GM21619 (cell line): ENCODE measurements around the gene PRDX5.

Source experiments
- ATAC-seq: cut with Tn5 transposase; IDR thresholded peaks from one replicate; pipeline ENCODE4 v1.9.1; 2021; ENCODE audit not compliant: unreplicated experiment

Gene PRDX5

DNA sequence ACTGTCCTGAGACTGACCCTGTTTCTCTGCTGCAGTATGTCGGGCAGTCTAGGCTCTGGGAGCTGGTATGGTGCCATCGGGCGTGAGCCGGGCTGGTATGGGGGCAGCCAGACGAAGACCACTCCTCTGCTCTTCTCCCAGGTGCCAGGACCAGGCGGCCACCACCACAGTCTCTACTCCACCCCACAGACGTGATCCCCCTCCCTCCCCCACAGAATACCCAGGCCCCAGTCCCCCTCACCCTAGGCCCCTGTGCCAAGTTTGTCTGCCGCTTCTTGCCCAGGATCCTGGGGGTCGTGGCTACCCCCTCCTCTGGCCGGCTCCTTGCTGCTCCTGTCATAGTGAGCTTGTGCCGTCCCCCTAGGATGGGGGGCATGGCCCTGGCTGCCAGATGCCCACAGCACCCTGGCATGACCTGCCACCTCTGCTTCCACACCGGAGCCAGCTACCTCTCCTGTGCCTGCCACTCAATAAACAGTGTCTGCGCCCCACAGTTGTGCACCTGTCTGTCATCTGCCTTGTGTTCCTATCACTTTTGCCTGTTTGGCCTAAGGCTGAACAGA, 28.8 kb upstream of the PRDX5 start:
- ATAC-seq: no peak

DNA sequence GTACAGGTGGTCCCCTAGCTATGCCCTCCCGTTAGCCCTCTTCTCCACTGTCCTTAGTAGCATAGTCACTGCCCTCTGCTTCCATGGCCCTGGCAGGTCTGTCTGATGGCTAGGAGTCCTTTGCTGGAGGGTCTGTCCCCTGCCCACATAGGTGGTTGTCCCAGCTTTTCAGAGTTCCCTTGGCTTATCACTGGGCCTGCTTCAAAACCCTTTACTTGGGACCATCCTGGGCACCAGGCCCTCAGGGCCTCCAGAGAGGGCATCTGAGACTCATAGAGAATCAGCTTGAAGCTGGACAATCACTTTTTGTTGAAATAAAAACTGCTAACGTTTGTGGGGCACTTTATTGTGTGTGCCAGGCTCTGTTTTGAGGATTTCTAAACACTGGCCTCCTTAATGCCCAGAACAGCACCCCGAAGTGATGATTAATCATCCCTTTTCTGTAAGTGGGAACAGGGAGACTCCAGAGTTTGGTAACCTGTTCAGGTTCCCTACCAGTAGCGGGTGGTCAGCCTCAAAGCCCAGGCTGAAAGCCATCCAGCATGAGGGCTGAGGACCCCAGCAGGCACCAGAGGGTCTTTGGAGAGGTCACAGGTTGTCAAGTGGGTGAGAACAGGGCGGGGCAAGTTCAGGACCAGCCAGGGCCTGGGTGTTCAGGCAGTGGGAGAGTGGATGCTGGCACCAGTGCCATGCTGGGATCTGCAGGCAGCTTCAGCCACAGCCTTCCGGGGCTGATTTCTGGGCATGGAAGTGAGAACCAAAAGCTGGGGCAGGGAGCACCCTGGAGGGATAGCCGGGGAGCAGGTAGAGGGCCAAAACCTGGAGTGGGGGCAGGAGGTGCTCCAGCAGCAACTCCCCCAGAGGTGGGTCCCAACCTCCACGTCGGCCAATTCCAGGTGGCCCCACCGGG, 27.3 kb upstream of the PRDX5 start:
- no peak for ATAC-seq

DNA sequence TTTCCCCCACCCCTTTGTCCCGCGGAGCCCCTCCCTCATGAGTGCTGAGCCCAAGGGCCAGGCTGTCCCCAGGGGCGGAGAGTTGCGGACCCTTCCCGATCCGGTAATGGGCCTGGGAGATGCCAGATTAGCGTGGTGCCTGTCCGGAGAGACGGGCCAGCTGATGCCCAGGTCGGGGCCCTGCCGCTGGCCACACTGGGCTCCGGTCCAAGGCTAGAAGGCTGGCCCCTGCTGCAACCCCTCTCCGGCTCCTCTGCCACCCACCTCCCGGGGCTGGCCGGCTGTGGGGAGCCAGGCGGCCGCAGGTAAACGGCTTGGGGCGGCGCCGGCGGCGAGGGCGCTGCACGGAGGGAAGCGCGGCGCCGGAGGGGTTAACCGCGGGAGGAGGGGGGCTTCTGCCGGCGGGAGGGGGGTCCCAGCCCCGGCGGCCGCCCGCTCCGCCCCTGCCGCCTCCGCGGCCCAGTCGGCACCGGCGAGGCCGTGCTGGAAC, 26.6 kb upstream of the PRDX5 start, which contains the start of gene KCNK4:
Gene KCNK4, plus strand, starts transcription at position 41 of the 490 bp plus-strand sequence. CDS start 1,717 bp downstream, outside the sequence.
- no peak for ATAC-seq

DNA sequence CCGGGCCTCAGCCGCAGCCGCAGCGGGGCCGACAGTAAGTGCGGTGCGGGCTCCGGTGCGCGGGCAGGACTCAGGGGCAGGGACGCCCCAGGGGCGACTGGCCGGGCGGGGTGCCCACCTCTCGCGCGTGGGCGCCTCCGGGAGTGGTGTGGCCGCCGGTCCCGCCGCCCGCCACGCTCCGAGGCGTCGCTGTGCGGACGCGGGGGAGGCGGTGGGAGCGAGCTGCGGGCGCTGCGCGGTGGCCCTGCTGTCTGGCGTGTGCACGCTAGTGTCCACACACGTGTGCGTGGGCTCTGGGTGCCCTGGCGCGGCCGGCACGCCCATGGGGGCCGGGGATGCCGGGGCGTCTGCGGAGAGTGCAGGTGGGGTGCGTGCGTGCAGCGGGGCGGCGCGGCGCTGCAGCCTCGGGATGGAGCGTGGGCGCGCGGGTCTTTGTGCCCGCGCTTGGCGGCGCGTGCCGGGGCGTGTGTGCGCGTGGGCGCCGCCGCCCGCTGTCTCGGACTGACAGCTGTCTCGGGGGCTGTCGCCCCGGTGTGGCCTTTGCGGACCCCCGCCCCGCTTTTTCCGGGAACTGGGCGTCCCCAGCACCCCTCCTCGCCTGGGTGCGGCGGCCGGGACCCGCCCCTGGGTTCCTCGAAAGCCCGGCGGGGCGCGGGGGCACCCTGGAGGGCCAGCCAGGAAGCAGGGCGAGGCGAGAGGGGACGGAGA, 26.0 kb upstream of the PRDX5 start:
- no peak for ATAC-seq

DNA sequence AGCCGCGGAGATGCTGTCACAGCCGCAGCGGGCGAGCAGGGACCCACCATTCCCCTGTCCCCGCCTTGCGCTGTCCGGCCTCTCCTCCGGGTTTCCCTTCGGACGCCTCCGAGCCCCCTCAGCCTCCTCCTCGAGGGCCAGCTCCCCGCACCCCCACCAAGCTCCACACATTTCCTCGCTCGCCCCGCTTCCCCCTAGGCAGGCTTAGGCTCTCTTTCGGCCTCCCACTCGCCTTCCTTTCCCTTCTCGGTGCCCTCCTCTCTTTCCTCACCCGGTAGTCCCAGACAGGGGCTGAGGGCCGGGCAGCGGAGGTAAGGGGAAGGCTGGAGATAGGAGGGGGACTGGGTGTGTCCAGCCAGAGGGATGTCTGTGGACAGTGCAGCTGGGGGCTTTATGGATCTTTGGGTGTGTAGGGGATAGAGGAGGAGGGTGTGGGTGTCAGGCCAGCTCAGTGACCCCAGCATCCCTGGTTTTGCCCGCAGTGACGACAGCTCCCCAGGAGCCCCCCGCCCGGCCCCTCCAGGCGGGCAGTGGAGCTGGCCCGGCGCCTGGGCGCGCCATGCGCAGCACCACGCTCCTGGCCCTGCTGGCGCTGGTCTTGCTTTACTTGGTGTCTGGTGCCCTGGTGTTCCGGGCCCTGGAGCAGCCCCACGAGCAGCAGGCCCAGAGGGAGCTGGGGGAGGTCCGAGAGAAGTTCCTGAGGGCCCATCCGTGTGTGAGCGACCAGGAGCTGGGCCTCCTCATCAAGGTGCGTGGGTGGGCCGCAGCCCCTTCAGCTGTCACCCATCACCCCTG, 25.3 kb upstream of the PRDX5 start:
- no peak for ATAC-seq

DNA sequence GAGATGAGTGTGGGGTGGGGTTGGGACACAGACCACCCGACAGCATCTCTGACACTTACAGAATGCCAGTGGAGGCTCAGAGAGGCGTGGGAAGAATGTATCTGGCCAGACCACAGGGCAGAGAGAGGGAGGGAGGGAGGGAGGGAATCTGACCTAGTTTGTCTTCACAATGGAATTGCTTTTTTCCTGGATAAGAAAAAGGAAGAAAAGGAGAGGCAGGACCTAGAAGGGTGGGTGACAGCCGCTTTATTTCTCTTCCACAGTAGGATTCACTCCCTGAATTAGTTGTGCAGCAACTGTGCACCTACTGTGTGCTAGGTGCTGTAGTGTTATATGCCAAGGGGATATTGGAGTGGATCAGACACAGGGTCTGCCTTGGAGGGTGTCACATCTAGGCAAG, 23.1 kb upstream of the PRDX5 start:
- no peak for ATAC-seq

DNA sequence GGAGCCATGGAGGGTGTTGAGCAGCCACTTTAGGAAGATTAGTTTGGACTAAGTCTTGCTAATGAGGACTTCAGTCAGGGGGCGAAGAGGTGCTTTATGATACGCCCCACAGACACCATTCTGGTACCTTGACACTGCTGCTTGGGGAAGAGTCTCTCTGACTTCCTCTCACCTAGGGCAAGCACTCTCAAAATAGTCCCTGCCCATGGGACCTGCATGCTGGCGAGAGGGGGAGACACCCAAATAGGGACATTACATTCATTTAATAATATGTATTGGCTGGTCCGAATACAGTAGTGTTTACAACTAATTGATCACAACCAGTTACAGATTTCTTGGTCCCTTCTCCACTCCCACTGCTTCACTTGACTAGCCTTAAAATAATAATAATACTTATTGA, 22.2 kb upstream of the PRDX5 start:
- no peak for ATAC-seq

DNA sequence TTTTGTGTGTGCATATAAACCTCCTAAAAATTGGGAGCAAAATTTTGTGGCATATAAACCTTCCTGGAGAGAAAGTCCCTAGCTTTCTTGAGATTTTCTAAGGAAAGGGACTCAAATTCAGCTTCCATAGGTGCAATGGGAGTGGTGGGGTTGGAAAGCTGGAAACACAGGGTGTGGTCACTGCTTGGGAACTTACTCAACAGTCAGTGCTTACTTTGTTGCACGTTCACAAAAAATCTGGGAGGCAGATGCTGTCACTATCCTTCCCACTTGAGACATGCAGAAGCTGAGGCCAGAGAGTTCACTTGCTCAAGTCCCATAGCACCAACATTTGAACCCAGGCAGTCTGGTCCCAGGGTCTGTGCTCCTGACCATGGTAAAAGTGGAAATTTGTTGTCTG, 21.7 kb upstream of the PRDX5 start:
- no peak for ATAC-seq

DNA sequence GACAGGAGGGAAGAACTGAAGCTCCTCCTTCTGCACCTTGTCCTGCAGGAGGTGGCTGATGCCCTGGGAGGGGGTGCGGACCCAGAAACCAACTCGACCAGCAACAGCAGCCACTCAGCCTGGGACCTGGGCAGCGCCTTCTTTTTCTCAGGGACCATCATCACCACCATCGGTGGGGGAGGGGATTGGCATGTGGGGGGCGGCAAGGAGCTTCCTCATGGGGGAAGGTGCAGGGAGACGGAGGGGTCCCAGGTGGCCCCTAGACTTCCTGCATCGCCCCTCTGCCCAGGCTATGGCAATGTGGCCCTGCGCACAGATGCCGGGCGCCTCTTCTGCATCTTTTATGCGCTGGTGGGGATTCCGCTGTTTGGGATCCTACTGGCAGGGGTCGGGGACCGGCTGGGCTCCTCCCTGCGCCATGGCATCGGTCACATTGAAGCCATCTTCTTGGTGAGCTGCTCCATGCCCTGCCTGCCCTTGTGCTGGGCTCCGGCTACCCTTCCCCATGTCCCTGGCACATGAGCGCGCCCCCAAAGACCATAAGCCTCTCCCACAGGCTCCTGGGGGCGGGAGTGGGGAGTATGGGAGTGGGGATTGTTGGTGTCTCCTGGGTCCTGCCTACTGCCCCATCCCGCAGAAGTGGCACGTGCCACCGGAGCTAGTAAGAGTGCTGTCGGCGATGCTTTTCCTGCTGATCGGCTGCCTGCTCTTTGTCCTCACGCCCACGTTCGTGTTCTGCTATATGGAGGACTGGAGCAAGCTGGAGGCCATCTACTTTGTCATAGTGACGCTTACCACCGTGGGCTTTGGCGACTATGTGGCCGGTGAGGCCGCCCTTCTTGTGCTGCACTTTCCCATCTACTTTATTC, 20.9 kb upstream of the PRDX5 start:
- no peak for ATAC-seq

DNA sequence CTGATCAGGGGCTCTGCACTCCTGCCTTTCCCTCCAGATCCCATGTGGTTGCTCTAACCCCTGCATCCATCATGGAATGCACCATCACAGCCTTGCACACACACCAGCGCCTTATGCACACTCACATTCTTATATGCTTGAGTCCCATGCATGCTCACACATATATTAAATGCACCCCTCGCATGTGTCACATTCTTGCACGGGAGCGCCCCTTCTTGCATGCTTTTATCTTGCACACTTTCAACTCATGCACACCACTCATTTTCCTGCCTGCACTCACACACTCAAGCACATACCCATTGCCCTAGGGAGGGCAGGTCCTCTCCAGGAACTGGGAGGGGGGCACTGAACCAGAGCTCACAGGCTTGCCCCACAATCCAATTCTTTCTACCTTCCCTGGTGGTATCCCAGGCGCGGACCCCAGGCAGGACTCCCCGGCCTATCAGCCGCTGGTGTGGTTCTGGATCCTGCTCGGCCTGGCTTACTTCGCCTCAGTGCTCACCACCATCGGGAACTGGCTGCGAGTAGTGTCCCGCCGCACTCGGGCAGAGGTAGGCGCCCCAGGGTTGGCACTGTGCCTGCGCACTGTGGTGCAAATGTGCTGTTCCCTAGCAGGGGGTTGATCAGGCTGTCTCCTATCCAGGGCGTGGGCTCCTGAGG, 20.1 kb upstream of the PRDX5 start:
- no peak for ATAC-seq

DNA sequence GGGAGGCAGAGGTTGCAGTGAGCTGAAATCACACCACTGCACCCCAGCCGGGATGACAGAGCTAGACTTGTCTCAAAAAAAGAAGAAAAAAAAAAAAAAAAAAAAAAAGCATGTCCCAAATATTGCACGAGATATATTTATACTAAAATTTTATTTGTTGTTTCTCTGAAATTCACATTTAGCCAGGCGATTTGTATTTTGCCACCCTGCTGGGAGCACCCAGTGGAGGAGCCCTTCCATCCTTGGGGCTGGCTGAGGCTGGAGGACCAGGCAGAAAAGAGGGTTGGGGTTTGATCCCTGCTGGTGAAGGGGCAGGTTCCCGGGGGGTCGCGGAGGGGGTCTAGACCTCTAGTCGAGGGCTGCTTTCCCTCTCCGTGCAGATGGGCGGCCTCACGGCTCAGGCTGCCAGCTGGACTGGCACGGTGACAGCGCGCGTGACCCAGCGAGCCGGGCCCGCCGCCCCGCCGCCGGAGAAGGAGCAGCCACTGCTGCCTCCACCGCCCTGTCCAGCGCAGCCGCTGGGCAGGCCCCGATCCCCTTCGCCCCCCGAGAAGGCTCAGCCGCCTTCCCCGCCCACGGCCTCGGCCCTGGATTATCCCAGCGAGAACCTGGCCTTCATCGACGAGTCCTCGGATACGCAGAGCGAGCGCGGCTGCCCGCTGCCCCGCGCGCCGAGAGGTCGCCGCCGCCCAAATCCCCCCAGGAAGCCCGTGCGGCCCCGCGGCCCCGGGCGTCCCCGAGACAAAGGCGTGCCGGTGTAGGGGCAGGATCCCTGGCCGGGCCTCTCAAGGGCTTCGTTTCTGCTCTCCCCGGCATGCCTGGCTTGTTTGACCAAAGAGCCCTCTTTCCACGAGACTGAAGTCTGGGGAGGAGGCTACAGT, 18.7 kb upstream of the PRDX5 start:
- ATAC-seq: no peak

DNA sequence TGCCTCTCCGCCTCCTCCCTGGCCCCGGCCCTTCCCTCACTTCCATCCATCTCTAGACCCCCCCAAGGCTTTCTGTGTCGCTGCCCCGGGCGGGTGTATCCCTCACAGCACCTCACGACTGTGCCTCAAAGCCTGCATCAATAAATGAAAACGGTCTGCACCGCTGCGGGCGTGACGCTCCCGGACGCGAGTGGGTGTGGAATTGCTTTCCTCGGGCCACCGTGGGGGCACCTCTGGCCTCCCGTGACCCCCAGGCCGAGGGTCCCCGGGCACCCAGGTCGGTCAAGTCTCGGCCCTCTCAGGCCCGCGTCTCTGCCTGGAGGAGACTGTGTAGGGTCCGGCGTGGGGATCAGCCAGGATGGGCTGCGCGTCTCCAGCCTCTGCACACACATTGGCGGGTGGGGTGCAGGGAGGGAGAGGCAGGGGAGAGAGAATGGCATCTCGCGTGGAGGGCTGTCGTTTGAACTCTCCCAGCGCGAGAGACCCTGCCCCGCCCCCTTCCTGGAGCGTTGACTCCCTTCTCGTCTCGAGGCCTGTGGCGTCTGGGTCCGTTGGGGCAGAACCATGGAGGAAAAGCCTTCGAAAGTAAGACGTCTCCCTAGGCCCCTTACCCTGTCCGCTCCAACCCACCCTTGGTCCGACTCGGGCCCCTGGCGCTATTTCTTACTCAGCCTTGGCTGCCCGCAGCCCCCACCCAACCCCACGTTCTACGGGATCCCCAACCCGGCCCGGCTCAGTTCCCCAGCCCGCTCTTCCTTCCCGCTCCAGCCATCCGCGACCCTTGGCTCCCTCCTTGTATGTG, 17.9 kb upstream of the PRDX5 start, which contains the start of gene CATSPERZ:
Gene CATSPERZ, plus strand, starts transcription at position 512 of the 802 bp plus-strand sequence. Its CDS starts 53 bp downstream, at position 565.
- no peak for ATAC-seq

DNA sequence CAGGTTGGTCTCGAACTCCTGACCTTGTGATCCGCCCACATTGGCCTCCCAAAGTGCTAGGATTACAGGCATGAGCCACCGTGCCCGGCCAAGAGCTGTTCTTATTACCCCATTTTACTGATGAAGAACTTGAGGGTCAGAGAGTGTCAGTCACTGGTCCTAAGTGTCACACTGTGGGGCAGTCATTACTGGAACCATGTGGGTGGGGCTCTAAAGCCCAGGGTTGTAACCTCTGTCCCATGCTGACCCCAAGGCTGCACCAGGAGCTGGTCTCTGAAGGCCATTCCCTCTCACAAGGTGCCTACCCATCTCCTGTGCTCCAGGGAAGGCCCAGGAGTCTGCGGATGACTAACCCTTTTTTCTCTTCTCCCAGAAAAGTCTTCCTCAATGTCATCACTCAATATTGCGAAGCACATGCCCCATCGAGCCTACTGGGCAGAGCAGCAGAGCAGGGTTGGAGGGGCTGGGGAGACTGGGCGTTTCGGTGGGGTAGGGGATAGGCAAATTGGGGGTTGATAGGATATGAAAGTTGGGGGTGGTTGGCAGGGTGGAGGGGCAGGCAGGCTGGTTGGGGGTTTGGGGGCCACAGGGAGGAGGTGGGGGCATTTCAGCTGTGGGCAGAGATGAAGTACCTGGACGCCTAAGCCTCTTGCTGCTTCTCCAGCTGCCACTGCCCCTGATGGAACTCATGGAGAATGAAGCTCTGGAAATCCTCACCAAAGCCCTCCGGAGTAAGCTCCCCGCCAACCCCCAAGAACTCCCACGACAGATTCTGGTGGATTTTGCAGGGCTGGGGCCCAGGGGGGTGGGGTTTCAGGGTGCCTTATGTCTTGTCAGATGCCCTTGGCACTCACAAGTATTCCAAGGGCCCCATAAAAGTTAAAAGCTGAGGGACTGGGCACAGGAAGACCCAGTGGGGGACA, 14.6 kb upstream of the PRDX5 start:
- ATAC-seq: no peak

DNA sequence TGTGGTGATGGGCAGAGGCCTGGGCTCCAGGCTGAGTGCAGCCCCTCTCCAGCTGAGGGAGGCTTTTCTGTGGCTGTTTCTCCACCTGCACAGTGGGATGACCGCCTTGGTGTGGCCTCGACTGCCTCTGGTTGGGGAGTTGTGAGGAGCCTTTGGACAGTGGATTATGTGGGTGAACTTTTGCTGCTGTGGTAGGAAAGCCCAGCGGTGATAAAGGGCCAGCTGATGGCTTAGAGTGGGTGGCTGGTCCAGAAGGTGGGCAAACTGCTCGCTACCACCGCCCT, 13.9 kb upstream of the PRDX5 start:
- ATAC-seq: no peak

DNA sequence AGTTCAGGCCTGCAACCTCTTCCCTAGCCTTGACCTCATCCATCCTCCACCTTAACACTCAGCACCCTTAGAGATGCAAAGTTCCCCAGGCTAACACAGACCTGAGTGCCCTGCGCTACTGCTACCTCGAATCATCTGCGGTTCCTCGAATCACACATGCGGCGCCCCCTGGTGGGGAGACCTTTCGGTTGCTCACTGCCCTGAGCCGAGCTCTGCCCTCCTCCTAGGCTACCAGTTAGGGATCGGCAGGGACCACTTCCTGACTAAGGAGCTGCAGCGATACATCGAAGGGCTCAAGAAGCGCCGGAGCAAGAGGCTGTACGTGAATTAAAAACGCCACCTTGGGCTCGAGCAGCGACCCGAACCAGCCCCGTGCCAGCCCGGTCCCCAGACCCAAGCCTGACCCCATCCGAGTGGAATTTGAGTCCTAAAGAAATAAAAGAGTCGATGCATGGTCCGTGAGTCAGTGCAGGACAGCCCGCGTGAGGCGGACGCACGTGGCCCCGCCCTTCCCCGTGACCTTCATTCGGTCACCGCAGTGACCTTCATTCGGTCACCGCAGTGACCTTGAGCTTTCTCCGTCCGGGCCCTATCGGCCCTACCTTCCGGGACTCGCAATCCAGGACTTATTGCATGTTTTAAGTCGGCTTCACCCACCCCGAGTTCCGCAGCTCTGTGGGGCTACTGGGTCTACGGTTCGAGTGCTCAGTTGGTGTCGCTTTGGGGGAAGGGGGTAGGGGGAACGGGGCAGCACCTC, 13.4 kb upstream of the PRDX5 start:
- peak; percentile 17 for ATAC-seq
